K562 (cell line): Measurements from ENCODE around the gene RGS7. TPM values are rescaled to one million over a fixed set of nuclear protein-coding genes. Genes with fewer than 3 reads are reported as not detected.

Experiments used
- ATAC-seq: fragments of 200-7000 bp; cut with Tn5 transposase; 3 replicates; pipeline ENCODE4 v1.9.1; 2020; ENCODE audit warnings: moderate library complexity
- BruUV-seq: library from RNA; stranded (reverse); fragments of 400-500 nt; replicated peaks from 2 replicates; lab custom pipeline; 2021; lab: Mats Ljungman, UMichigan
- CTCF ChIA-PET: fragments of 300-600 bp; formaldehyde crosslinking; extraction: SDS; loops from one replicate; lab custom pipeline; 2021; ENCODE audit warnings: low intra/inter-chr PET ratio; lab: Yijun Ruan, JAX
- POLR2A ChIA-PET: fragments of 300-600, 350-650 bp; sonication (Branson Sonifier 250); formaldehyde crosslinking; extraction: SDS; loops from one replicate; lab custom pipeline; 2021; ENCODE audit warnings: antibody characterized with exemption, inconsistent platforms; lab: Yijun Ruan, JAX
- DNase-seq, 4 experiments: peaks; one replicate each; pipeline versions ENCODE4 v3.0.0 to v3.0.0-alpha.2; 2011 to 2018; ENCODE audit warnings: low spot score in 3 of 4, mixed read lengths in 3 of 4; ENCODE audit errors: extremely low read depth in 1 of 4
- FAIRE-seq: peaks from 2 replicates; lab custom pipeline; 2011; peaks lifted over from hg19 to GRCh38; lab: Jason Lieb, UNC
- H2AFZ ChIP-seq: 2 replicates; pipeline ENCODE4 v1.6.0; 2011; ENCODE audit warnings: low read depth, low read length, control low read depth, inconsistent platforms
- H3K27ac ChIP-seq: fragments of 200-600 bp; 3 replicates; pipeline ENCODE4 v1.8.0; 2011; ENCODE audit warnings: low read depth, mild to moderate bottlenecking, control low read depth, inconsistent platforms, low read length, moderate library complexity, mixed read lengths; ENCODE audit errors: extremely low read depth
- H3K27me3 ChIP-seq, 2 experiments: fragments of 300-600 bp in 1 of 2; 2 replicates in 1 of 2; 3 replicates in 1 of 2; pipeline versions ENCODE4 v1.6.0 to v1.8.0; 2011; ENCODE audit warnings: inconsistent platforms in 2 of 2, low read length in 2 of 2, mild to moderate bottlenecking in 1 of 2, mixed read lengths in 1 of 2, moderate library complexity in 1 of 2; ENCODE audit not compliant: control insufficient read depth in 2 of 2, insufficient read depth in 2 of 2
- H3K36me3 ChIP-seq: fragments of 300-600 bp; 3 replicates; pipeline ENCODE4 v1.8.0; 2011; ENCODE audit warnings: mild to moderate bottlenecking, low read length, inconsistent platforms; ENCODE audit not compliant: control insufficient read depth, insufficient read depth
- H3K4me1 ChIP-seq, 2 experiments: fragments of 200-600 bp in 1 of 2; replicated peaks in 1 of 2; 2 replicates in 1 of 2; 3 replicates in 1 of 2; pipeline versions ENCODE4 v1.5.1 to v1.8.0; 2011; ENCODE audit warnings: inconsistent platforms in 2 of 2, low read length in 2 of 2, mild to moderate bottlenecking in 1 of 2, mixed read lengths in 1 of 2, moderate library complexity in 1 of 2; ENCODE audit not compliant: control insufficient read depth in 2 of 2, insufficient read depth in 2 of 2
- H3K4me2 ChIP-seq: 2 replicates; pipeline ENCODE4 v1.6.1; 2011; ENCODE audit warnings: low read length, control low read depth, inconsistent platforms, mixed read lengths; ENCODE audit not compliant: insufficient read depth
- H3K4me3 ChIP-seq: fragments of 200-600 bp; sonication (generic), shearing (Covaris generic); 2 replicates; pipeline ENCODE4 v1.5.1; 2016; ENCODE audit warnings: control low read depth, inconsistent platforms
- H3K79me2 ChIP-seq: fragments of 200-600 bp; 3 replicates; pipeline ENCODE4 v1.8.0; 2011; ENCODE audit warnings: low read length, inconsistent platforms; ENCODE audit not compliant: control insufficient read depth, insufficient read depth
- H3K9ac ChIP-seq, 2 experiments: 2 replicates each; pipeline versions ENCODE4 v1.6.0 to v1.6.1; 2011; ENCODE audit warnings: low read depth in 2 of 2, low read length in 2 of 2, control low read depth in 1 of 2, inconsistent platforms in 1 of 2, mild to moderate bottlenecking in 1 of 2, mixed read lengths in 1 of 2; ENCODE audit not compliant: insufficient read depth in 1 of 2
- H3K9me1 ChIP-seq: one replicate; pipeline ENCODE4 v1.6.0; 2011; ENCODE audit warnings: inconsistent platforms, mild to moderate bottlenecking, low read length, moderate library complexity; ENCODE audit not compliant: control insufficient read depth, insufficient read depth
- H3K9me3 ChIP-seq: replicated peaks from 2 replicates; pipeline ENCODE4 v1.5.1; 2011; ENCODE audit warnings: low read depth, low read length, inconsistent platforms; ENCODE audit not compliant: control insufficient read depth, insufficient read depth
- H4K20me1 ChIP-seq: replicated peaks from 2 replicates; pipeline ENCODE4 v1.6.1; 2011; ENCODE audit warnings: low read length, inconsistent platforms, mixed read lengths; ENCODE audit not compliant: control insufficient read depth, insufficient read depth
- CAMTA2 ChIP-seq: fragments of 250-450 bp; sonication (Bioruptor Pico); conservative IDR thresholded peaks from 2 replicates; pipeline ENCODE4 v1.5.1; 2022
- GTF2F1 ChIP-seq: IDR thresholded peaks from 2 replicates; pipeline ENCODE4 v1.6.1; 2011; ENCODE audit warnings: low read depth, low read length, improper control_type of control experiment
- KHSRP ChIP-seq: fragments of 450-650 bp; IDR thresholded peaks from 2 replicates; pipeline ENCODE4 v1.6.1; 2017
- MBD2 ChIP-seq: sonication (generic); IDR thresholded peaks from 2 replicates; pipeline ENCODE4 v1.6.1; 2016; ENCODE audit warnings: low read depth, borderline replicate concordance
- PKNOX1 ChIP-seq: fragments of 450-650 bp; IDR thresholded peaks from 2 replicates; pipeline ENCODE4 v1.6.1; 2016
- SFPQ ChIP-seq: fragments of 200-400 bp; formaldehyde crosslinking; IDR thresholded peaks from 2 replicates; pipeline ENCODE4 v1.6.1; 2017; ENCODE audit warnings: mild to moderate bottlenecking, low read depth, low read length, moderate library complexity
- ZBTB8A ChIP-seq: fragments of 450-650 bp; IDR thresholded peaks from 2 replicates; pipeline ENCODE4 v1.6.1; 2018; ENCODE audit warnings: mild to moderate bottlenecking, moderate library complexity; ENCODE audit not compliant: partially characterized antibody
- WGBS: fragments of 100-300 bp; shearing (Covaris generic); methylation state at CpG from one replicate; pipeline ENCODE4 v1.1.6; 2016; ENCODE audit warnings: low coverage, mixed read lengths; ENCODE audit not compliant: insufficient coverage; ENCODE audit errors: missing lambda C conversion rate; 5-methylcytosine and 5-hydroxymethylcytosine counted together
- in situ Hi-C: fragments of 300-500 bp; cut with MboI; formaldehyde crosslinking; loops from 4 replicates; pipeline ENCODE4 v1.15.0; 2018; ENCODE audit warnings: inconsistent platforms, mixed read lengths
- intact Hi-C: fragments of 100-400 bp; cut with micrococcal nuclease; formaldehyde crosslinking; loops from 2 replicates; pipeline ENCODE4 v1.14.2; 2022
- polyA plus RNA-seq, 8 experiments: library from polyadenylated mRNA; depleted of rRNA in 4 of 8; stranded (reverse) in 5 of 8; unstranded in 3 of 8; fragments of >200 nt; fragmentation: Nextera tagmentation in 2 of 8; fragmentation: Illumina TruSeq in 1 of 8; extraction: Ambion mirVana in 2 of 8; extraction: Trizol in 1 of 8; gene quantifications; 2 replicates each; pipeline versions ENCODE4 v1.2.1 to v1.2.3, GENCODE V29; 2011 to 2014; ENCODE audit warnings: inconsistent platforms in 1 of 8, missing spikeins in 1 of 8
- total RNA-seq, 7 experiments: library from RNA; depleted of rRNA in 6 of 7; stranded (reverse); fragments of >200 nt in 6 of 7; fragmentation: Illumina TruSeq in 2 of 7; extraction: Trizol in 2 of 7; gene quantifications; 2 replicates each; pipeline versions ENCODE4 v1.2.1 to v1.2.3, GENCODE V29; 2011 to 2021; ENCODE audit warnings: low replicate concordance in 1 of 7

RGS7 gene
- total and polyA plus RNA-seq, 9 of the 15 experiments (the other 6 are each of a cell fraction or from before 2014, with no cell fraction given) = not detected

- Histone ChIP-seq H3K9me1 (no peaks in the 10 kb centered on the region), H3K36me3 (no peaks in the 10 kb centered on the region), H3K79me2 (no peaks in the 10 kb centered on the region), H3K9ac (no peak overlapping the region), H2AFZ (no peak overlapping the region), H3K9me3 (no peaks in the 10 kb centered on the region; the same call in 1 of the 2 replicates), H3K27me3 (no peaks in the 10 kb centered on the region), H3K4me3 (no peak overlapping the region), H3K4me2 (no peak overlapping the region), H3K4me1 (no peaks in the 10 kb centered on the region), H3K27ac (no peak overlapping the region), H4K20me1 (no peaks in the 10 kb centered on the region)
- no TSS peak for BruUV-seq
- no peak for ATAC-seq
- ChIA-PET CTCF (no interaction called here), POLR2A (no interaction called here)
- FAIRE-seq = no peak
- intact Hi-C loops = no loop called here
- WGBS = under 1% methylated on average over 16 of the region's 16 CpGs
- TF ChIP-seq GTF2F1 (no peak), PKNOX1 (no peak), CAMTA2 (CRISPR knock-in tag) (no peak), SFPQ (no peak), MBD2 (no peak), ZBTB8A (no peak), KHSRP (no peak)
- in situ Hi-C loops = no loop called here
- no peak for DNase-seq
Measured at GRCh38 chr1:240771450-240771849, 585.6 kb downstream of the RGS7 start.
